ENCODE results near the gene GET3.
"Not testable (repeated sequence)": the region's sequence is repeated elsewhere in the genome, so short reads cannot be mapped to it uniquely, and the experiment has no call there.

The GET3 gene

GRCh38 chr19:12736995-12737834 lies at the start of gene GET3:
GET3 (plus strand) TSS chr19:12737497; CDS start chr19:12737506, 9 bp downstream.
- no peak for DNase-seq

- no peak for DNase-seq
Observed at GRCh38 chr19:12689012-12689411, 48.3 kb upstream of the GET3 start.

GRCh38 chr19:12689581-12690216 lies 47.6 kb upstream of the GET3 start:
- no peak for DNase-seq

GRCh38 chr19:12692960-12693359 lies 44.3 kb upstream of the GET3 start:
- no peak for DNase-seq

- DNase-seq, result no peak
Observed at GRCh38 chr19:12694641-12695040, 42.7 kb upstream of the GET3 start.

GRCh38 chr19:12695096-12695495 lies 42.2 kb upstream of the GET3 start:
- DNase-seq, result no peak

- DNase-seq, result no peak
Observed at GRCh38 chr19:12695514-12695913, 41.8 kb upstream of the GET3 start.

- no peak for DNase-seq
Observed at GRCh38 chr19:12695997-12696365, 41.3 kb upstream of the GET3 start.

- DNase-seq, result peak; percentile 34
Observed at GRCh38 chr19:12696366-12697335, 40.6 kb upstream of the GET3 start, which contains the start of gene FBXW9. FBXW9 (minus strand) TSS chr19:12696631; CDS start chr19:12696581, 50 bp downstream.

GRCh38 chr19:12697425-12697824 lies 39.9 kb upstream of the GET3 start:
- DNase-seq, result not testable (repeated sequence)

- DNase-seq, result no peak
Observed at GRCh38 chr19:12698138-12698537, 39.2 kb upstream of the GET3 start.

GRCh38 chr19:12701596-12702282 lies 35.6 kb upstream of the GET3 start:
- DNase-seq, result no peak

- no peak for DNase-seq
Observed at GRCh38 chr19:12703046-12703445, 34.3 kb upstream of the GET3 start.

GRCh38 chr19:12705169-12705568 lies 32.1 kb upstream of the GET3 start:
- DNase-seq, result no peak

- no peak for DNase-seq
Observed at GRCh38 chr19:12705654-12706331, 31.5 kb upstream of the GET3 start.

GRCh38 chr19:12706332-12706718 lies 31.0 kb upstream of the GET3 start:
- DNase-seq, result no peak

GRCh38 chr19:12708641-12709040 lies 28.7 kb upstream of the GET3 start:
- DNase-seq, result no peak

- no peak for DNase-seq
Observed at GRCh38 chr19:12711187-12711586, 26.1 kb upstream of the GET3 start.

GRCh38 chr19:12712077-12712476 lies 25.2 kb upstream of the GET3 start:
- DNase-seq, result not testable (repeated sequence)

- DNase-seq, result not testable (repeated sequence)
Observed at GRCh38 chr19:12713304-12713703, 24.0 kb upstream of the GET3 start.

GRCh38 chr19:12715102-12715501 lies 22.2 kb upstream of the GET3 start:
- no peak for DNase-seq

- DNase-seq, result no peak
Observed at GRCh38 chr19:12715929-12716328, 21.4 kb upstream of the GET3 start.

Data from cortex of kidney (tissue), 1 donor.